Activated T-helper 1 cell treated with anti-CD3 and anti-CD28 coated beads, Interleukin-12 subunit alpha, Interleukin-12 subunit beta, Interleukin-2, Interleukin-4 antibody, amounts not matched to agents 30 ng/mL and 10 ng/mL and 1 ng/mL, durations not matched to agents 14 hours and 24 hours and 36 hours (primary cell): ENCODE measurements around the gene OMG. TPM values are rescaled to one million over a fixed set of nuclear protein-coding genes. Genes with fewer than 3 reads are reported as not detected.
"Not testable (repeated sequence)": the region's sequence is repeated elsewhere in the genome, so short reads cannot be mapped to it uniquely, and the experiment has no call there.

Source experiments
- DNase-seq: peaks from one replicate; pipeline ENCODE4 v3.0.0; 2021; ENCODE audit warnings: low spot score
- H3K27ac Mint-ChIP-seq: one replicate; pipeline ENCODE4 v1.8.0; 2021; ENCODE audit warnings: mild to moderate bottlenecking, mixed read lengths
- H3K27me3 Mint-ChIP-seq: one replicate; pipeline ENCODE4 v1.8.0; 2022; ENCODE audit warnings: mild to moderate bottlenecking, moderate library complexity, mixed read lengths; ENCODE audit not compliant: insufficient read depth
- H3K36me3 Mint-ChIP-seq: one replicate; pipeline ENCODE4 v1.8.0; 2021; ENCODE audit warnings: low read depth, mixed read lengths
- H3K4me1 Mint-ChIP-seq: one replicate; pipeline ENCODE4 v1.8.0; 2021; ENCODE audit warnings: low read depth, mixed read lengths
- H3K4me3 Mint-ChIP-seq: one replicate; pipeline ENCODE4 v1.8.0; 2021; ENCODE audit warnings: mild to moderate bottlenecking, moderate library complexity, mixed read lengths
- H3K9me3 Mint-ChIP-seq: one replicate; pipeline ENCODE4 v1.8.0; 2021; ENCODE audit warnings: mixed read lengths
- intact Hi-C: fragments of 100-400 bp; cut with micrococcal nuclease; formaldehyde crosslinking; loops from one replicate; pipeline ENCODE4 v1.15.1; 2024
- total RNA-seq: library from RNA; stranded (reverse); gene quantifications from 2 replicates; pipeline ENCODE4 v1.2.3, GENCODE V29; 2022

OMG gene
- total RNA-seq, 1 donor from 2014 or later = 0.10 TPM

- H3K27me3 Mint-ChIP-seq = no peaks in the 10 kb centered on the region
- H3K9me3 Mint-ChIP-seq = no peaks in the 10 kb centered on the region
- H3K4me1 Mint-ChIP-seq = peaks cover under 1% of the 10 kb centered on the region
- no peak overlapping the region for H3K4me3 Mint-ChIP-seq
- peaks cover 4% of the 10 kb centered on the region for H3K36me3 Mint-ChIP-seq
- H3K27ac Mint-ChIP-seq = no peak overlapping the region
- intact Hi-C loops = no loop called here
- no peak for DNase-seq
Observed at GRCh38 chr17:31295489-31295871, 1.6 kb downstream of the OMG start.

GRCh38 chr17:31294820-31295488 lies 2.1 kb downstream of the OMG start:
- Mint-ChIP-seq H3K4me3 (no peak overlapping the region), H3K4me1 (peaks cover 6% of the 10 kb centered on the region), H3K27me3 (no peaks in the 10 kb centered on the region), H3K27ac (no peak overlapping the region), H3K9me3 (no peaks in the 10 kb centered on the region), H3K36me3 (peaks cover 4% of the 10 kb centered on the region)
- intact Hi-C loops = no loop called here
- DNase-seq = no peak

GRCh38 chr17:31294231-31294630 lies 2.8 kb downstream of the OMG start:
- Mint-ChIP-seq H3K9me3 (no peaks in the 10 kb centered on the region), H3K4me3 (no peak overlapping the region), H3K36me3 (peaks cover 3% of the 10 kb centered on the region), H3K4me1 (peaks cover 6% of the 10 kb centered on the region), H3K27me3 (no peaks in the 10 kb centered on the region), H3K27ac (no peak overlapping the region)
- intact Hi-C loops = no loop called here
- DNase-seq = no peak

GRCh38 chr17:31293581-31293980 lies 3.5 kb downstream of the OMG start:
- H3K9me3 Mint-ChIP-seq = no peaks in the 10 kb centered on the region
- H3K27me3 Mint-ChIP-seq = no peaks in the 10 kb centered on the region
- H3K36me3 Mint-ChIP-seq = peaks cover 3% of the 10 kb centered on the region
- H3K27ac Mint-ChIP-seq = no peak overlapping the region
- DNase-seq = no peak
- intact Hi-C loops = no loop called here
- no peak overlapping the region for H3K4me3 Mint-ChIP-seq
- H3K4me1 Mint-ChIP-seq = peaks cover 6% of the 10 kb centered on the region

- Mint-ChIP-seq H3K36me3 (peaks cover 10% of the 10 kb centered on the region), H3K4me1 (peaks cover 6% of the 10 kb centered on the region), H3K9me3 (no peaks in the 10 kb centered on the region), H3K27ac (no peak overlapping the region), H3K4me3 (no peak overlapping the region), H3K27me3 (peaks cover 1% of the 10 kb centered on the region)
- intact Hi-C loops = no loop called here
- no peak for DNase-seq
Observed at GRCh38 chr17:31291820-31292219, 5.2 kb downstream of the OMG start.

GRCh38 chr17:31289790-31290189 lies 7.2 kb downstream of the OMG start:
- DNase-seq = no peak
- peaks cover 1% of the 10 kb centered on the region for H3K27me3 Mint-ChIP-seq
- peaks cover 6% of the 10 kb centered on the region for H3K4me1 Mint-ChIP-seq
- peaks cover 10% of the 10 kb centered on the region for H3K36me3 Mint-ChIP-seq
- H3K27ac Mint-ChIP-seq = no peak overlapping the region
- no peaks in the 10 kb centered on the region for H3K9me3 Mint-ChIP-seq
- H3K4me3 Mint-ChIP-seq = no peak overlapping the region
- intact Hi-C loops = no loop called here

GRCh38 chr17:31287932-31288331 lies 9.1 kb downstream of the OMG start:
- intact Hi-C loops, DNase-seq, H3K4me1 Mint-ChIP-seq, H3K4me3 Mint-ChIP-seq, H3K9me3 Mint-ChIP-seq, H3K27ac Mint-ChIP-seq, H3K36me3 Mint-ChIP-seq, H3K27me3 Mint-ChIP-seq: not testable (repeated sequence)

GRCh38 chr17:31286587-31286986 lies 10.5 kb downstream of the OMG start:
- H3K9me3 Mint-ChIP-seq = no peaks in the 10 kb centered on the region
- H3K27me3 Mint-ChIP-seq = peaks cover 1% of the 10 kb centered on the region
- H3K4me1 Mint-ChIP-seq = peaks cover 6% of the 10 kb centered on the region
- H3K36me3 Mint-ChIP-seq = peaks cover 14% of the 10 kb centered on the region
- DNase-seq = no peak
- intact Hi-C loops = no loop called here
- no peak overlapping the region for H3K4me3 Mint-ChIP-seq
- H3K27ac Mint-ChIP-seq = no peak overlapping the region

- H3K27ac Mint-ChIP-seq = no peak overlapping the region
- intact Hi-C loops = no loop called here
- H3K4me1 Mint-ChIP-seq = no peaks in the 10 kb centered on the region
- no peaks in the 10 kb centered on the region for H3K9me3 Mint-ChIP-seq
- H3K36me3 Mint-ChIP-seq = peaks cover 16% of the 10 kb centered on the region
- no peak overlapping the region for H3K4me3 Mint-ChIP-seq
- DNase-seq = no peak
- peaks cover 3% of the 10 kb centered on the region for H3K27me3 Mint-ChIP-seq
Observed at GRCh38 chr17:31283841-31284240, 13.2 kb downstream of the OMG start.

GRCh38 chr17:31281061-31281460 lies 16.0 kb downstream of the OMG start:
- no peak for DNase-seq
- intact Hi-C loops = no loop called here
- no peak overlapping the region for H3K4me3 Mint-ChIP-seq
- H3K36me3 Mint-ChIP-seq = peaks cover 14% of the 10 kb centered on the region
- H3K4me1 Mint-ChIP-seq = no peaks in the 10 kb centered on the region
- H3K27me3 Mint-ChIP-seq = peaks cover 2% of the 10 kb centered on the region
- H3K9me3 Mint-ChIP-seq = no peaks in the 10 kb centered on the region
- H3K27ac Mint-ChIP-seq = no peak overlapping the region

- peaks cover 2% of the 10 kb centered on the region for H3K27me3 Mint-ChIP-seq
- H3K9me3 Mint-ChIP-seq = no peaks in the 10 kb centered on the region
- DNase-seq = no peak
- no peaks in the 10 kb centered on the region for H3K4me1 Mint-ChIP-seq
- intact Hi-C loops = no loop called here
- H3K27ac Mint-ChIP-seq = no peak overlapping the region
- peaks cover 18% of the 10 kb centered on the region for H3K36me3 Mint-ChIP-seq
- no peak overlapping the region for H3K4me3 Mint-ChIP-seq
Observed at GRCh38 chr17:31279401-31279800, 17.6 kb downstream of the OMG start.

GRCh38 chr17:31275116-31275515 lies 21.9 kb downstream of the OMG start:
- no peaks in the 10 kb centered on the region for H3K27me3 Mint-ChIP-seq
- peaks cover 13% of the 10 kb centered on the region for H3K36me3 Mint-ChIP-seq
- DNase-seq = no peak
- no peak overlapping the region for H3K27ac Mint-ChIP-seq
- H3K4me3 Mint-ChIP-seq = no peak overlapping the region
- H3K9me3 Mint-ChIP-seq = no peaks in the 10 kb centered on the region
- intact Hi-C loops = no loop called here
- no peaks in the 10 kb centered on the region for H3K4me1 Mint-ChIP-seq

- H3K4me3 Mint-ChIP-seq = no peak overlapping the region
- H3K4me1 Mint-ChIP-seq = no peaks in the 10 kb centered on the region
- DNase-seq = no peak
- H3K36me3 Mint-ChIP-seq = peaks cover 11% of the 10 kb centered on the region
- intact Hi-C loops = no loop called here
- no peaks in the 10 kb centered on the region for H3K27me3 Mint-ChIP-seq
- H3K9me3 Mint-ChIP-seq = no peaks in the 10 kb centered on the region
- H3K27ac Mint-ChIP-seq = no peak overlapping the region
Observed at GRCh38 chr17:31274252-31274651, 22.8 kb downstream of the OMG start.

- intact Hi-C loops = no loop called here
- peaks cover 15% of the 10 kb centered on the region for H3K36me3 Mint-ChIP-seq
Observed at GRCh38 chr17:31273516-31273915, 23.5 kb downstream of the OMG start.

More at GRCh38 chr17:31273516-31273915, 23.5 kb downstream of the OMG start:
- H3K9me3 Mint-ChIP-seq = no peaks in the 10 kb centered on the region
- no peak overlapping the region for H3K4me3 Mint-ChIP-seq
- H3K27me3 Mint-ChIP-seq = no peaks in the 10 kb centered on the region
- no peak for DNase-seq
- no peak overlapping the region for H3K27ac Mint-ChIP-seq
- H3K4me1 Mint-ChIP-seq = no peaks in the 10 kb centered on the region
